ENCODE results near the gene SCARB1.

SCARB1 gene

DNA sequence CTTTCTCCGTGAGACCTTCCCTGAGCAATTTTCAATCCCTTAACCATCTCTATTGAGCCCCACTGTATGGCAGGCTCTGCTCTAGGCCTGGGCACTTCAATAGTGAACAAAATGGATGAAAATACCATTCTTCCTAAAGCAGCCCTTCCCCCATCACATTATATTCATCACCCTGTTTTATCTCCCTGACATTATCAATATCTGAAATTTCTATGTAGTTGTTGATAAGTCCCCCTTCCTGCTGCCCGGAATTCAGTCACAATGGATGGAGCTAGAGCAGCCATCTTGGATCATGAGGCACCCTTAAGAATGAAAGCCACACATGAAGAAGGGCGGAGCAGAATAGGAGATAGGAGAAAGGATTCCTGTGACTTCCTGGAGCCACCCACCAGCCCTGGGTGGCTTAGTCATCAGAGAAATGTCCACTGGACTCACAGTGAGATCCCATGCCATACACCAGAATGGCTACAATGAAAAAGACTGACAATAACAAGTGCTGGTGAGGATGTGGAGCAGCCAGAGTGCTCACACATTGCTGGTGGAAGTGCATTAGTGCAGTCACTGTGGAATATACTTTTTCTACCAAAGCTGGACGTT, 33.9 kb downstream of the SCARB1 start:
- Histone ChIP-seq H3K4me3 (ENCODE audit: low read depth in 1 of 2, low read length in 2 of 2) (no peak overlapping the region), H3K36me3 (ENCODE audit: insufficient read depth, low read length) (no peaks in the 10 kb centered on the region), H3K9ac (ENCODE audit: low read depth, low read length) (no peak overlapping the region), H2AFZ (ENCODE audit: low read depth, low read length) (no peak overlapping the region), H4K20me1 (ENCODE audit: insufficient read depth, low read length) (no peaks in the 10 kb centered on the region; the same call in 1 of the 2 replicates), H3K79me2 (ENCODE audit: insufficient read depth, low read length) (no peaks in the 10 kb centered on the region), H3K9me3 (ENCODE audit: insufficient read depth, low read length, severe bottlenecking) (peaks cover 3% of the 10 kb centered on the region), H3K4me1 (ENCODE audit: insufficient read depth, low read length) (no peaks in the 10 kb centered on the region), H3K4me2 (ENCODE audit: insufficient read depth, low read length) (no peak overlapping the region), H3K27me3 (ENCODE audit: insufficient read depth, low read length, poor library complexity) (no peaks in the 10 kb centered on the region), H3K27ac (ENCODE audit: low read length) (no peak overlapping the region)
- DNase-seq (no peak), ATAC-seq (ENCODE audit: insufficient read depth, low read depth) (no peak)
- TF ChIP-seq CTCF (IDR thresholded peaks at IDR 0.05; ENCODE audit: borderline replicate concordance, extremely low read depth, low read length, poor library complexity, severe bottlenecking) (no peak), EZH2 (IDR thresholded peaks at IDR 0.05; ENCODE audit: borderline replicate concordance, low read depth, low read length, severe bottlenecking) (no peak)

DNA sequence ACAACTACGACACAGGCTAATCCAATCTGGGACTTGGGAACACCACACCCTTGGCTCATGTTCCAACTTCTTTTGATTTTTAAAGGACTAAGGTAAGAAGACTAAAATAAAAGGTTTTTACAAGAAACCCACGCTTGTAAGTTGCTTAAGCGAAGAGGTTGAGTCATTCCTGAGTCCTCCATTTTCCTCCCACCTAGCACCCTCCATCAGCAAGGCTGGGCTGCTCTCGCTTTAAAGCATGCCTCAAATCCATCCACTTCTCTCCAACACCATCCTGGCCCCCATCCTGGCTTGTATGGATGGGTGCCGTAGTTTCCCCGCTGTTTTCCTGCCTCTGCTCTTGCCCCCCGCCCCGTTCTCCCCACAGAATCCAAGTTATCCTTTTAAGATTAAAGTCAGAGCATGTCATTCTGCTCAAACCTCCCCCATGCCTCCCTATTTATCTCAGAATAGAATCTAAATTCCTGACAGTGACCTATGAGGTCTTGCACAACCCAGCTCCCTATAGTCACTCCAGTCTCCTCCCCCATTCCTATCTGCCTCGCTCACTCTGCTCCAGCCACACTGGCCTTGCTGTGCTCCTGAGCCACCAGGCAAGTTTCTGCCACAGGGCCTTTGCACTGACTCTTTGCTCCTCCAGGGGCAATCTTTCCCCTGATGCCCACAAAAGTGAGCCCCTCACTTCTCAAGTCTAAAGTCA, 34.5 kb downstream of the SCARB1 start:
- DNase-seq (no peak), ATAC-seq (ENCODE audit: insufficient read depth, low read depth) (no peak)
- Histone ChIP-seq H3K4me1 (ENCODE audit: insufficient read depth, low read length) (no peaks in the 10 kb centered on the region), H3K27me3 (ENCODE audit: insufficient read depth, low read length, poor library complexity) (no peaks in the 10 kb centered on the region), H4K20me1 (ENCODE audit: insufficient read depth, low read length) (no peaks in the 10 kb centered on the region; the same call in 1 of the 2 replicates), H3K4me2 (ENCODE audit: insufficient read depth, low read length) (no peak overlapping the region), H3K79me2 (ENCODE audit: insufficient read depth, low read length) (no peaks in the 10 kb centered on the region), H3K9me3 (ENCODE audit: insufficient read depth, low read length, severe bottlenecking) (peaks cover 3% of the 10 kb centered on the region), H3K4me3 (ENCODE audit: low read depth in 1 of 2, low read length in 2 of 2) (no peak overlapping the region), H2AFZ (ENCODE audit: low read depth, low read length) (no peak overlapping the region), H3K36me3 (ENCODE audit: insufficient read depth, low read length) (no peaks in the 10 kb centered on the region), H3K27ac (ENCODE audit: low read length) (no peak overlapping the region), H3K9ac (ENCODE audit: low read depth, low read length) (no peak overlapping the region)
- TF ChIP-seq CTCF (IDR thresholded peaks at IDR 0.05; ENCODE audit: borderline replicate concordance, extremely low read depth, low read length, poor library complexity, severe bottlenecking) = no peak
- TF ChIP-seq EZH2 (IDR thresholded peaks at IDR 0.05; ENCODE audit: borderline replicate concordance, low read depth, low read length, severe bottlenecking) = no peak

- TF ChIP-seq EZH2 (IDR thresholded peaks at IDR 0.05; ENCODE audit: borderline replicate concordance, low read depth, low read length, severe bottlenecking) (no peak), CTCF (IDR thresholded peaks at IDR 0.05; ENCODE audit: borderline replicate concordance, extremely low read depth, low read length, poor library complexity, severe bottlenecking) (no peak)
- H3K4me1 ChIP-seq (ENCODE audit: insufficient read depth, low read length) = no peaks in the 10 kb centered on the region
- H2AFZ ChIP-seq (ENCODE audit: low read depth, low read length) = no peak overlapping the region
- H3K27me3 ChIP-seq (ENCODE audit: insufficient read depth, low read length, poor library complexity) = no peaks in the 10 kb centered on the region
- no peak overlapping the region for H3K27ac ChIP-seq (ENCODE audit: low read length)
- H3K79me2 ChIP-seq (ENCODE audit: insufficient read depth, low read length) = no peaks in the 10 kb centered on the region
- H3K36me3 ChIP-seq (ENCODE audit: insufficient read depth, low read length) = no peaks in the 10 kb centered on the region
- H4K20me1 ChIP-seq (ENCODE audit: insufficient read depth, low read length) = no peaks in the 10 kb centered on the region; the same call in 1 of the 2 replicates
- H3K9me3 ChIP-seq (ENCODE audit: insufficient read depth, low read length, severe bottlenecking) = peaks cover 3% of the 10 kb centered on the region
- ATAC-seq (ENCODE audit: insufficient read depth, low read depth) (no peak), DNase-seq (no peak)
- H3K4me2 ChIP-seq (ENCODE audit: insufficient read depth, low read length) = no peak overlapping the region
- no peak overlapping the region for H3K9ac ChIP-seq (ENCODE audit: low read depth, low read length)
- no peak overlapping the region for H3K4me3 ChIP-seq (ENCODE audit: low read depth in 1 of 2, low read length in 2 of 2)
Observed at GRCh38 chr12:124828264-124829007, 35.2 kb downstream of the SCARB1 start.

All from DND-41 (cell line).